ENCODE results near the gene POP7.
"Not testable (repeated sequence)": the region's sequence is repeated elsewhere in the genome, so short reads cannot be mapped to it uniquely, and the experiment has no call there.

POP7 gene

DNA sequence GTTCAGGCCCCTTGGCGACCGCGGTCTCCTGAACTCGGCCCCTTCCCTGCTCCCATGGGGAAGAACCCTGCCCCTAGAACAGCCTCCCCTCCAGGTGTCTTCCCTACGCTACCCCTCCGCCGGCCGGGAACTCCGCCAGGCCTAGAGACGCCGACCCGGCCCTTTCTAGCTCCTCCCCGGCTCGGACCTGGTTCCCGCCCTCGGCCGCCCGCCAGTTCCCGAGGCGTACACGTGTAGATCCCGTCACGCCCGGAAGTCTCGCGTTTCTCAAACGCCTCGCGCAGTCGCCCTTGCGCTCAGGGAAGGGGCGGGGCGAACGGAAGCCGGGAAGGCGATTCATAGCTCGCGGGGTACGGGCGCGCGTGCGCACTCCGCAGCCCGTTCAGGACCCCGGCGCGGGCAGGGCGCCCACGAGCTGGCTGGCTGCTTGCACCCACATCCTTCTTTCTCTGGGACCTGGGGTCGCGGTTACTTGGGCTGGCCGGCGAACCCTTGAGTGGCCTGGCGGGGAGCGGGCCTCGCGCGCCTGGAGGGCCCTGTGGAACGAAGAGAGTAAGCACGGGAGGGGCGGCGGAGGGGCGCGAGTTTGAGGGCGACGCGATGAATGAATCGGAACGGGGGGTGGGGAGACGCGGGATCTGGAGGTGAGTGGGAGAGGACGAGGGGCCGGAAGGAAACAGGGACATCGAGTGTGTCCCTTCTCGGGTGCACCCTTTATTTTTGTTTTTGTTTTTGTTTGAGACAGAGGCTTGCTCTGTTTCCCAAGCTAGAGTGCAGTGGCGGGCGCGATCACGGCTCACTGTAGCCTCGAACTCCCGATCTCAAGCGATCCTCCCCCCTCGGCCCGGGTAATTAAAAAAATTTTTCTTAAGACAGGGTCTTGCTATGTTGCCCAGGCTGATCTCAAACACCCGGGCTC lies at the start of gene POP7:
POP7 (plus strand) TSS at position 369 of the 919 bp plus-strand sequence. CDS start 710 bp downstream, outside the sequence.
- peak; percentile 100 for DNase-seq

DNA sequence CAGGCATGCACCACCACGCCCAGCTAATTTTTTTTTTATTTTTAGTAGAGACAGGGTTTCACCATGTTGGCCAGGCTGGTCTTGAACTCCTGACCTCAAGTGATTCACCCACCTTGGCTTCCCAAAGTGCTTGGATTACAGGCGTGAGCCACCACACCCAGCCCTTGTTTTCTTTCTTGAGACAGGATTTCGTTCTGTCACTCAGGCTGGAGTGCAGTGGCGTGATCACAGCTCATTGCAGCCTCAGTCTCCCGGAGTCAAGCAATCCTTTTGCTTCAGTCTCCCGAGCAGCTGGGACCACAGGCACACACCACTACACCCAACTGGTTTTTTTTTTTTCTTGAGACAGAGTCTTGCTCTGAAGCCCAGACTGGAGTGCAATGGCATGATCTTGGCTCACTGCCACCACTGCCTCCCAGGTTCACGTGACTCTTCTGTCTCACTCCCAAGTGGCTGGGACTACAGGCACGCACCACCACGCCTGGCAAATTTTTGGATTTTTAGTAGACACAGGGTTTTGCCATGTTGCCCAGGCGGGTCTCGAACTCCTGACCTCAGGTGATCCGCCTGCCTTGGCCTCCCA lies 43.6 kb upstream of the POP7 start:
- DNase-seq, result not testable (repeated sequence)

DNA sequence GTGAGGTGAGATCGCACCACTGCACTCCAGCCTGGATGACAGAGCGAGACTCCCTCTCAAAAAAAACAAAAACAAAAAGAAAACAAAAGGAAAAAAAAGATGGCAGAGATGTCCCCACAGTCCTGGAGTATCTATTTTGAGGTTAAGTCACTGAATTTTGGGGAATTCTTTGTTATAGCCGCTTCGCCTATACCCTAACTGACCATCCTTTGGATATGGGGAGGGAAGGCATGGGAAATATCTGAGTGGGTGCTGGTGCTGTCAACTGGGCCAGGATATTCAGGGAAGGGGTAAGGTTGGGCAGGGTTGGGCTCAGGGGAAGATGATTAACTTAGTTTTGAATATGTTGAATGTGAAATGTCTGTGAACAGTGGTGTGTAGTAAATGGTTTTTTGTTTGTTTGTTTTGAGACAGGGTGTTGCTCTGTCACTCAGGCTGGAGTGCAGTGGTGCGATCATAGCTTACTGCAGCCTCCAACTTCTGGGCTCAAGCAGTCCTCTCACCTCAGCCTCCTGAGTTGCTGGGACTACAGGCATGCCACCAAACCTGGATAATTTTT lies 40.7 kb upstream of the POP7 start:
- no peak for DNase-seq

DNA sequence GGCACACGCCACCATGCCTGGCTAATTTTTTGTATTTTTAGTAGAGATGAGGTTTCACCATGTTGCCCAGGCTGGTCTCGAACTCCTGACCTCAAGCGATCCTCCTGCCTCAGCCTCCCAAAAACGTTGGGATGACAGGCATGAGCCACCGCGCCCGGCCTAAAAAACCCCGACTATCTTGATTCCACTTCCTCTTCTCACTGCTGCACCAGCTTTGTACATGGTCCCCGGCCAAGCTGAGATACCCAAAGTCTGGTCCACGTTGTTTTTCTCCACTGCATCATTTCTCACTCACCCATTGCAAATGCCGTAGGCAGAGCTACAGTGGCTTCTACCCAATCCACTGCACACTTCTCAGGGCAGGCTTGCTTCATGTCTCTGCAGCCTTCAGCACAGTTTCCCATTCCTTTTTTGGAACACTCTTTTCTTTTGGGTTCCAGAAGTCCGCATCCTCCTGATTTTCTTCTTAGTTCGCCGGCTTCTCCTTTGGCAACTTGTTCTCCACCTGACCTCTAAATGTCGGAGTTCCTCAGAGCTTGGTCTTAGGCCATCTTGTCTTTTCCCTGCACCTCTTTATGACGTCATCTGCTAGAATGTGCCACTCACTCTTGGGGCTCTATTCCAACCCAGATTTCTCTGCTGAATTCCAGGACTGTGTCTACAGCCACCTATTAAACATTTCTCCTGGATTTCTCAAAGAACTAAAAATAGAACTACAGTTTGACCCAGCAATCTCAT lies 38.4 kb upstream of the POP7 start:
- no peak for DNase-seq

DNA sequence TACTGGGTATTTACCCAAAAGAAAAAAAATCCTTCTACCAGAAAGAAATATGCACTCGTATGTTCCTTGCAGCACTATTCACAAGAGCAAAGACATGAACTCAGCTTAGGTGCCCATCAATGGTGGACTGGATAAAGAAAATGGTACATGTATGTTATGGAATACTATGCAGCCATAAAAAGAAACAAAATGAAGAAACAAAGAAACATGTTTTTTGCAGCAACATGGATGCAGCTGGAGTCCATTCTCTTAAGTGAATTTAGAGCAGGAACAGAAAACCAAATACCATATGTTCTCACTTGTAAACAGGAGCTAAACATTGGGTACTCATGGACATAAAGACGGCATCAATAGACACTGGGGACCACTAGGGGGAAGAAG lies 37.9 kb upstream of the POP7 start:
- no peak for DNase-seq

DNA sequence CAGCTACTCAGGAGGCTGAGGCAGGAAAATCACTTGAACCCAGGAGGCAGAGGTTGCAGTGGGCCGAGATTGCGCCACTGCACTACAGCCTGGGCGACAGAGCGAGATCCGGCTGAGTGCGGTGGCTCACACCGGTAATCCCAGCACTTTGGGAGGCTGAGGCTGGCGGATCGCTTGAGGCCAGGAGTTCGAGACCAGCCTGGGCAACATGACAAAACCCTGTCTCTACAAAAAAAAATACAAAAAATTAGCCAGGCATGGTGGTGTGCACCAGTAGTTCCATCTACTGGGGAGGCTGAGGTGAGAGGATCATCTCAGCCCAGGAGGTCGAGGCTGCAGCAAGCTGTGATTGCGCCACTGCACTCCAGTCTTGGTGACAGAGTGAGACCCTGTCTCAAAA lies 36.8 kb upstream of the POP7 start:
- DNase-seq, result not testable (repeated sequence)

DNA sequence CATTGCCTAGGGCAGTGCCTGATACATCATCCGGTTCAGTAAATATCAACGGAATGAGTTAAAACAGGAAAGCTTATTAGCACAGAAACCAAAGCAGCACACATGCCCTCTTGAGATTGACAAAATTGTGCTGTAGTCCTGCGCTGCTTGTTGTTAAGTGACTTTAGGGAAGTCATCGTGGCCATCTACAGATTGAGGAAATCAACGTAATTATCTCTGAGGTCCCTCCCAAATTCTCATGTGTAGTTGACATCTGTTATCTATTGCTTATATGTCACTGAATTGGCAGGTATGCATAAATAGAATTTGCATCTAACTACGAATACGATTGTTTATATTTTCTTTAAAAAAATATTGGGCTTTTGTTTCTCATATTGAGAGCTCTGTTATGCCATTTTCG lies 35.8 kb upstream of the POP7 start:
- DNase-seq, result no peak

DNA sequence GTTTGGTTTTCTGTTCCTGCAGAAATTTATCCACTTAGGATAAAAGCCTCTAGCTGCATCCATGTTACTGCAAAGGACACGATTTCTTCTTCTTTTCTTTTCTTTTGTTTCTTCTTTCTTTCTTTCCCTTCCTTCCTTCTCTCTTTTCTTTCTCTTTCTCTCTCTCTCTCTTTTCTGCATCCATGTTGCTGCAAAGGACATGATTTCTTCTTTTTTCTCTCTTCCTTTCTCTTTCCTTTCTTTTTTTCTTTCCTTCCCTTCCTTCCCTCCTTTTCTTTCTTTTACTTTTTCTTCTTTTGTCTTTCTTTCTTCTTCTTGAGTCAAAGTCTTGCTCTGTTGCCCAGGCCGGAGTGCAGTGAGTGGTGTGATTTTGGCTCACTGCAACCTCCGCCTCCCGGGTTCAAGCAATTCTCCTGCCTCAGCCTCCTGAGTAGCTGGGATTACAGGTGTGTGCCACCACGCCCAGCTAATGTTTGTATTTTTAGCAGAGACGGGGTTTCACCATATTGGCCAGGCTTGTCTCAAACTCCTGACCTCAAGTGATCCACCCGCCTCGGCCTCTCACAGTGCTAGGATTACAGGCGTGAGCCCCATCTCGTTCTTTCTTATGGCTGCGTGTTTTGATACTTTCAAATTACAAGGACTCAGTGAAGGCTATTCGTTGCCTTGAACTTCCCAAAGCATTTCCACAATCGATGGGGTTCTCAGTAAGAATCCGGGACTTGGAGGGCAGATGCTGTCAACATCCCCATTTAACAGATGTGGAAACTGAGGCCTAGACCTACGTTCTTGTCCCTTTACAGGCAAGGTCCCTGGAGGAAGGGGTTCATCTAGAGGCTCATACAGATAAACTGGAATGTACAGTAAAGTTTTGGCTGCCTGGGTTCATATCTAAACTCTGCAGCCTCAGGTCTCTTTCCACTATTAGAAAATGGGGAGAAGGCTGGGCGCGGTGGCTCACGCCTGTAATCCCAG lies 34.3 kb upstream of the POP7 start:
- DNase-seq, result no peak

DNA sequence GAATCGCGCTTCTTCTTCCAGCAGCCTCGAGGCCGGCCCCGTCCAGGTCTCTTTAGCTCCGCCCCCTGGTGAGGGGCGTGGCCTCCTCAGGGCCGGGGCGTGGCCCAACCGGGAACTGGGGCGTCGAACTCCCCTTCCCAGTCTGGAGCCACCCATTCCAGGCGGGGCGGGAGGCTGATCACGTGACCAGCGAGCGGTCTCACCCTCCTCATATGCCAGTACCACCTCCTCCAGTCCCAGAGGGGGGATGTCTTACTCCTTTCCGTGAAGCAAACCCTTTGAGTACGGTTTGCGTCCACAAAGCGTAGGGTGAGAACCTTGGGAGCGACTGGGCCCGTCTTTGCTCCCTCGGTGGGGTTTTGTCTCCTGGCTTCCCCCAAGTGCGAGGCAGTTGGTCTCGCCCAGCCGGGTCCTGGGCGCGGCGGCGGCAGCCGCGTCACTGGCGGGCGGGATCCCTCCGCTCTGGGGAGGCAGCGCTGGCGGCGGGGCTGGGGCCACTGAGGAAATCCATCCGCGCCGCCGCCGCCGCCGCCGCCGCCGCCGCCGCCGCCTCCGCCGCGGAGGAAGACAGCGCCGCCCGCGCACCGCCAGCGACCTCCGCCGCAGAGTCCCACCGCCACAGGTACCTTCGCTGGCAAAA lies 32.5 kb upstream of the POP7 start, which contains the start of gene GNB2:
GNB2 (plus strand) TSS at position 439 of the 640 bp plus-strand sequence. CDS start 2,526 bp downstream, outside the sequence.
- DNase-seq, result peak; percentile 99

DNA sequence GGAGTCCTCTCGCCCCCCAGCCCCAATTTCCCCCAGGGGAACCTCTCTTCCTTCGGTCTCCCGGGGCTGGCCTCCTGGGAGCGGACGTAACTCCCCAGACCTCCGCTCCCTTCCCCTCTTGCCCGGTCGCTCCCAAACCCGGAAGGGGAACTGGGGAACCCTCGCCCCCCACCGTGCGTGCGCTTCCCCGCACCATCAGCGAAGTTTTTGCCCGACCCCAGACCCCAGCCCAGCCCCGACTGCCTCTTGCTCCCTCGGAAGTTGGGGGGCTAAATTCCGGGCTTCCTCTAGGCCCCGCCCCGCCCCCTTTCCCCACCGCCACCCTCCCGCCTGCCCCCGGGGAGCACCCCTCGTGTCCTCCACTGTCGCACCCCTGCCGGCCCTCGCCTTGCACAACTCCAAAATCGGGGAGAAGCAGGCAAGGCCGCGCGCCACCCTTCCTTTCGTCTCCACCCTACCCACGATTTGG lies 31.9 kb upstream of the POP7 start:
- DNase-seq, result peak; percentile 61

DNA sequence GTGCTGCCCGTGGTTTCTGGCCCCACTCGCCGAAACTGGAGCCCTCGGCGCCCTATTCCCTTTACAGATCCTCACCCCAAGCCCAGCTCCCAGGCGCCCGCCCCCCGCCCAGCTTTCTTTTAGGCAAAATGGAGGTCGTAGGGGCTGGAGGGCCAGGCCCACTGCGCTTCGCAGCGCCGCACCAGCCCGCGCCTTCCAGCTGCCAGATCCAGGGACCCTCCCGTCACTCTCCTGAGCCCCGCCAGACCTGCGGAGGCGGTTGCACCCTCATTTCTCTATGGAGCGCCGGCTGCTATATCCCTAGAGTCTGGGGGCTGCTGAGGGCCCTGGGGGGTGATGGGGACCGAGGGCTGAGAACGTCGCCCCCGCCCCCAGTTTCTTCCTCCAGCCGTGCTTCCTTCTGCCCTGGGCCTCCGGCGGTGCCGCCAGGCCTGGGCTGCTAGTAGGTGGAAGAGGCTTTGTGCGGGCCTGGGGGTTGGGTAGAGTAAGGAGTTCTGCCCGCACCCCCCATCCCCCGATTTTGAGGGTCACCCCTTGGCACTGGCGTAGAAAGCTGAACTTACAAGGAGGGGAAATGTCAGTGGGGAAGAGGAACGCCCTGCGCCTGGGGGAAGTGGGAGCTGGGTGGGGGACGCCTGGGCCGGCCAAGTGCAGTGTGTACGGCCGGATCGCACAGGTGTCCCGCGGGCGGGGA lies 31.4 kb upstream of the POP7 start:
- DNase-seq, result peak; percentile 47

DNA sequence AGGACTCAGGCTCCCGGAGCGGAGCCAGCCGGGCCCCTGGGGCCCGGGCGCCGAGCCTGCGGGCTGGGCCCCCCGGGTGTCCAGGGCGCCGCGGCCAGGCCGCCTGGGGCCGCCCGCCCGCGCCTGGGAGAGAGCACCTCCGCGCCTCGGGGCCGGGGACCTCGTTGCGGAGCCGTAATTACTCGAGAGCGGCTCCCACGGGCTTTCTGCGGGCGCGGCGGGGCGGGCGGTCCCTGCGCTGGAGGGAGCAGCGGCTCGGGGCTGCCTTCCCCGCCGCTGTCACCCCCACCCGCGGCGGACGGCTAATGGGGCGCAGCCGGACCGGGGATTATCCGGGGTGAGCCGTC lies 30.8 kb upstream of the POP7 start:
- peak; percentile 53 for DNase-seq

DNA sequence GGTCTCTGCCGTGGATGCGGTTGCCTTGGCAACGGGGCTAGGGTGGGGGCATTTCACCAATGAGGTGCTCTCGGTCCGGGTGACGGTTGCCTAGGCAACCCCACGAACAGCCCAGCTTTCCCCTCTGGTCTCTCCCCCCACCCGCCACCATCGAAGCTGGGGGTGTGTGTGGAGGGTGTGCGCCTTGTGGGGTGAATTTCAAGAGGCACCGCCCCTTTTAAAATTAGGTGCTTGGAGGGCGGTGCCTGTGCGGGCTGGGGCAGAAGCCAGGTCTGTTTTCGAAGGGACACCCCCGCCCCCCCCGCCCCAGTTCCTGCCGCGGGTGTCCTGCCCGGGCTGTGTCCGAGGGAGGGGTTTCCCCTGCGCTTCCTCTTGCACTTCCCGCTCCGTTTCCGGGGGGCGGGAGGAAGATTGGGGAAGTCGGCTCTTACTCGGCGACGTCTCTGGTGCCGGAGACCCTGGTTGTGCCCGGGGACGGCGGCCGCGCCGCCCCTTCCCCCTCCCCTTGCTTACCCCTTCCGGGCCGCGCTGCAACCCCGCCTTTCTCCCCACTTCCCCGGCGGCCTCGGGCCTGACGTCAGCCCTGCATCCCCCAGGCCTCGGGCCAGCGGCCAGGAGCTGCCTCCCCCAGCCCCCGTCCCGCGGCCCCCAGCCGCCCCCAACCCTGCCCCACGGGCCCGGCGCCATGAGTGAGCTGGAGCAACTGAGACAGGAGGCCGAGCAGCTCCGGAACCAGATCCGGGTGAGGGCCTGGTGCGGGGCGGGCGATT lies 30.2 kb upstream of the POP7 start:
- DNase-seq, result peak; percentile 87

DNA sequence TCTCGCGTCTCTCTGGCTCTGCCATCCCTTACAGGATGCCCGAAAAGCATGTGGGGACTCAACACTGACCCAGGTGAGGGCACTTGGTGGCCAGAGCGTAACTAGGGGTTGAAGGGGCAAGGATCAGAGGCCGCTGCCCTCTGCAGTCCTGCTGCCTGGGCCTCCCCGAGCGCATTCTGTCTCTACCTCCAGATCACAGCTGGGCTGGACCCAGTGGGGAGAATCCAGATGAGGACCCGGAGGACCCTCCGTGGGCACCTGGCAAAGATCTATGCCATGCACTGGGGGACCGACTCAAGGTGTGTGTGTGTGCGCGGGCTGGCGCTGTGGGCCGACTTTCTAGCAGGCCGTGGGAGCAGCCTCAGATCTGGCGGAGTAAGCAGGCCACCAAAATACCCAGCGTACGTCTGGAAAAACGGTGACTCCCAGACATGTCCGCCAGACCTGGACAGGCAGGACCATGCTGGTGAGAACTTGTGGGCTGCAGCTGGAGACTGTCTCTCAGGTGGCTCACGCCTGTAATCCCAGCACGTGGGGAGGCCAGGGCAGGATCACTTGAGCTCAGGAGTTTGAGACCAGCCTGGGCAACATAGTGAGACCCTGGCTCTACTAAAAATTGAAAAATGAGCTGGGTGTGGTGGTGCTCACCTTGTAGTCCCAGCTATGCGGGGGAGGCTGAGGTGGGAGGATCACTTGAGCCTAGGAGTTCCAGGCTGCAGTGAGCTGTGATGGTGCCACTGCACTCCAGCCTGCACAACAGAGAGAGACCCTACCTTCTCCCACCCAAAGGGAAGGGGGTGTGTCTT lies 29.2 kb upstream of the POP7 start:
- DNase-seq, result no peak

DNA sequence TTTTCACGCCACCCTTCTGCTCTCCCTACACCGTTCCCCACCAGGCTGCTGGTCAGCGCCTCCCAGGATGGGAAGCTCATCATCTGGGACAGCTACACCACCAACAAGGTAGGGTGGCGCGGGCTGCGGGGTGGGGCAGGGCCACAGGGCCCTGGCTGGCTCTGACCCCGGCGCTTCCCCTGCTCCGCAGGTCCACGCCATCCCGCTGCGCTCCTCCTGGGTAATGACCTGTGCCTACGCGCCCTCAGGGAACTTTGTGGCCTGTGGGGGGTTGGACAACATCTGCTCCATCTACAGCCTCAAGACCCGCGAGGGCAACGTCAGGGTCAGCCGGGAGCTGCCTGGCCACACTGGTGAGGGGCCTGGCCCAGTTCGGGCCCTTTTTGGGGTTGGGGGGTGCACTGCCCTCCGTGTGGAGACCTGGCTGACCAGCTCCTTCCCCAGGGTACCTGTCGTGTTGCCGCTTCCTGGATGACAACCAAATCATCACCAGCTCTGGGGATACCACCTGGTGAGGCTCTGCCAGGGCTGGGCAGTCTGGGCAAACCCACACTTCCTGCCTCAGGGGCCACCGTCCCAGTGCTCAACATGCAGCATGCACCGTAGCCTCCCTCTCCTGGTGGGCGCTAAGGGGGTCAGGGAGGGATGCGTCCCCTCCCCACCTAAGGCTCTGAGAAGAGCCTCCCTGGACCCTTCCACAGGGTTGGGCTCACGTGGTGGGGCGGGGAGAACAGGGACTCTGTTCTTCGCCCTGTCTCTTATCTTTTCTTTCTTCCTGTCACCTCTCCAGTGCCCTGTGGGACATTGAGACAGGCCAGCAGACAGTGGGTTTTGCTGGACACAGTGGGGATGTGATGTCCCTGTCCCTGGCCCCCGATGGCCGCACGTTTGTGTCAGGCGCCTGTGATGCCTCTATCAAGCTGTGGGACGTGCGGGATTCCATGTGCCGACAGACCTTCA lies 28.3 kb upstream of the POP7 start:
- no peak for DNase-seq

DNA sequence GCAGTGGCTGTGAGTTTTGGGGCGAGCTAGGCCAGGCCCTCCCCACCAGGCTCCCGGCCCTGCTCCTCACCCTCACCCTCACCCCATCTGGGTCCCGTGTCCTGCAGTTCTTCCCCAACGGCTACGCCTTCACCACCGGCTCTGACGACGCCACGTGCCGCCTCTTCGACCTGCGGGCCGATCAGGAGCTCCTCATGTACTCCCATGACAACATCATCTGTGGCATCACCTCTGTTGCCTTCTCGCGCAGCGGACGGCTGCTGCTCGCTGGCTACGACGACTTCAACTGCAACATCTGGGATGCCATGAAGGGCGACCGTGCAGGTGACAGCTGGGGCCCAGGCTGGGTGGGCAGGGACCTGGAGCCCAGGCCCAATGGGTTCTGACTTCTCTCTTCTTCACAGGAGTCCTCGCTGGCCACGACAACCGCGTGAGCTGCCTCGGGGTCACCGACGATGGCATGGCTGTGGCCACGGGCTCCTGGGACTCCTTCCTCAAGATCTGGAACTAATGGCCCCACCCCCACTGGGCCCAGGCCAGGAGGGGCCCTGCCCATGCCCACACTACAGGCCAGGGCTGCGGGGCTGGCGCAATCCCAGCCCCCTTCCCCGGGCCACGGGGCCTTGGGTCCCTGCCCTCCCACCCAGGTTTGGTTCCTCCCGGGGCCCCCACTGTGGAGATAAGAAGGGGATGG lies 27.5 kb upstream of the POP7 start:
- DNase-seq, result no peak

All from stimulated activated CD4-positive, alpha-beta T cell treated with anti-CD3 and anti-CD28 coated beads, Interleukin-15, amount 100 ng/mL, for 24 hours (primary cell).